Esophagus squamous epithelium (tissue), 4 donors: ENCODE results near the gene FNDC8.

Experiments
- POLR2A ChIP-seq, 4 donors: fragments of 450-650 bp; IDR thresholded peaks; one replicate each; pipeline ENCODE4 v1.6.1; 2017; ENCODE audit warnings: antibody characterized with exemption in 4 of 4, mild to moderate bottlenecking in 4 of 4, moderate library complexity in 3 of 4
- TF ChIP-seq, protein P1 (sequence below), 6 experiments: fragments of 450-650 bp in 4 of 6; fragments of 200-600 bp in 2 of 6; sonication (generic) in 2 of 6; IDR thresholded peaks; one replicate each; pipeline ENCODE4 v1.5.1; 2016 to 2019; ENCODE audit warnings: antibody characterized with exemption in 6 of 6, mild to moderate bottlenecking in 4 of 6, moderate library complexity in 4 of 6

DNA sequence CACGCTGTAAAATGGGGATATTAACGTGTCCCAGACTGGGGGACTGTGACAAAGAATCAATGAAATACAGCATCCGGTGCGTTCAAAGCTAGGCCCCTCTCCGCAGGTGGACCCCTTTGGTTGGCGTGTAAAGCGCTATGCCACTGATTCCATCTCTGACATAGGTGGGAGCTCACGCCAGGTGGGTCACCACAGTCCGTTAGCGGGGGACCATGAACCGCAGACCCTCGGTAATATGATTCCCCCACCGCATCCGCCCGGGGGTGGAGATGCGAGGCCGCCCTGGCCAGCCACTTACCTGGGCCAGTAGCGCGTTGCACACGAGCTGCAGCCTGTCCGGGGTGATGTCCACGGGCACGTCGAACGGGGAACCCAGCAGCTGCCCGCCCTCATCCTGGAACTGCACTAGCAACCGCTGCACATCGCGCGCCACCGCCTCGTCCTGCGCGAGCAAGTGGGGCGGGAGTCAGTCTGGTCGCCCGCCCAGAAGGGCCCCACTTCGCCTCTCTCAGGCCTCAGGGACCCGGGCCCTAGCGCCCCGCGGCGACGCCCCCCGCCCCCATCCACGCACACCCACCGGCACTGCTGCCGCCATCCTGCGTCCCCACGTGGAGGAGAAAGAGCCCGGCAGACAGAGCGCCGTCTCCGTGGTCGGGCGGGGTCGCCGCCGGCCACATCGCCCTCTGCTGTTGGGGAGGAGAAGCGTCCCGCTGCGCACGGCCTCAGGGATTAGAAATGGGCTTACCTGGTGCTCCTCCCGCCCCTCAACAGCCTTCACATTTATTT is 20.5 kb downstream of the FNDC8 start, which contains the start of gene NLE1:
- TF ChIP-seq, protein P1, sequence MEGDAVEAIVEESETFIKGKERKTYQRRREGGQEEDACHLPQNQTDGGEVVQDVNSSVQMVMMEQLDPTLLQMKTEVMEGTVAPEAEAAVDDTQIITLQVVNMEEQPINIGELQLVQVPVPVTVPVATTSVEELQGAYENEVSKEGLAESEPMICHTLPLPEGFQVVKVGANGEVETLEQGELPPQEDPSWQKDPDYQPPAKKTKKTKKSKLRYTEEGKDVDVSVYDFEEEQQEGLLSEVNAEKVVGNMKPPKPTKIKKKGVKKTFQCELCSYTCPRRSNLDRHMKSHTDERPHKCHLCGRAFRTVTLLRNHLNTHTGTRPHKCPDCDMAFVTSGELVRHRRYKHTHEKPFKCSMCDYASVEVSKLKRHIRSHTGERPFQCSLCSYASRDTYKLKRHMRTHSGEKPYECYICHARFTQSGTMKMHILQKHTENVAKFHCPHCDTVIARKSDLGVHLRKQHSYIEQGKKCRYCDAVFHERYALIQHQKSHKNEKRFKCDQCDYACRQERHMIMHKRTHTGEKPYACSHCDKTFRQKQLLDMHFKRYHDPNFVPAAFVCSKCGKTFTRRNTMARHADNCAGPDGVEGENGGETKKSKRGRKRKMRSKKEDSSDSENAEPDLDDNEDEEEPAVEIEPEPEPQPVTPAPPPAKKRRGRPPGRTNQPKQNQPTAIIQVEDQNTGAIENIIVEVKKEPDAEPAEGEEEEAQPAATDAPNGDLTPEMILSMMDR (IDR thresholded peaks at IDR 0.05) = peak; percentile 87 to 97 (median 92)
- no peak for TF ChIP-seq POLR2A (IDR thresholded peaks at IDR 0.05)
